ENCODE measurements around the gene PCSK6.

PCSK6 gene

DNA sequence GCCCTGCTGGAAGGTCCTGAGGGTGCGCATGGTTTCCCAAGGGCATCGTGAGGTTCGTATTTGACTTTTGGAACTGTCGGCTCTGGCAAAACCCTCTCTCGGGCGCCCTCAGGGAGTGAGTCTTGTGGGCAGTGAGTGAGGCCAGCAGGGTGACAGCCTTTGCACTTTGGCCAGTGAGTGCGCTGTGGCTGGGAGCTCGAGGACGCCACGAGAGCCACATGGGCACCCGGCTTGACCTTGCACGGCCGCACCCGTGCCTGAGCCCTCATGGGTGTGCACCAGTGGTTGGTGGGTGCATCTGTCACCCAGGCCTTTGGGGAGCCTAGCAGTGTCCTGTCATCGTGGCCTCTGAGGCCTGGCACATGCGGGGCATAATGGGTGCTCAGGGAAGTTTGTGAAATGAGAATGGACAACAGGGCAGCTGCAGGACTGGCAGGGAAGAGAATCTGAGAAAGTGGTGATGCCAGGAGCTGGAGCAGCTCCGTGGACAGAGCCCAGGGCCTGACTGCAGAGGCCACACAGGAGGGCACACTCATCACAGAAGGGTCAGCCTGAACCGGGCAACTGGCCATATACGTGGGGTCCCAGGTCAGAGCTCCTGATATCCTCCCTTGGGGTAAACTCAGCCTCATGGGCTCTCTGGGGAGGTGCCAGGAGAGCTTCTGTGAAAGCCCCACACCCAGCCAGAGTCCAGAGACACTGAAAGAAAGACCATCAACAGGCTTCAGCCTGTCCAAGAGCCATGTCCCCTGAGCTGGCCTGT is 164.1 kb downstream of the PCSK6 start:
- DNase-seq (ENCODE audit: low read depth, low spot score), result no peak

DNA sequence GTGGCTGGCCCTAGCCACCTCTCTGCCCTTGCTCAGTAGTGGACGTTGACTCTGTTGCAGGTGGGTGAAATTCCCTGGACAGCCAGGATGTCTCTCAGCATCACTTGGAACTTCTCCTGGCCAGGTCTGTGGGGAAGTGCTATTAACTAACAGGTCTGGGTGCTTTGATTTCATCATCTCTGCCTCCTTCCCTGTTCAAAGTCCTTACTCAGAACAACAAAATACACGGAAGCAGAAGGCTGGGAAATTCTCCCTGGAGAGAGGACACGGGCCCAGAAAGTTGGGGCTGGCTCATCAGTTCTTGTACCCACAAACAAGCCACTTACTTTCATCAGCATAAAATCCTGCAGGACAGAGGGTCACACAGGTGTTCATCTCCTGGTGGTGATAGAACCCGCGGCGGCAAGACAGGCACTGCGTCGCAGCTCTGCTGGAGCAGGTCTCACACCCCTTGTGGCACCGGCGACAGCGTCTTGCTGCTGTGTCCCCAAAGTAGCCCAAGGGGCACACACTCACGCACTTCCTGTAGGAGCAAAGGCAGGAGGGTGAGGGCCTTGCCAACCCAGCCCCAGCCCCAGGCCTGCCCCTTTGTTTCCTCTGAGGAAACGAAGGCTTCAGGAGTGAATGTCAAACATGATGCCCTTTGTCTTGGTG is 164.9 kb downstream of the PCSK6 start:
- ChIA-PET CTCF (interaction anchor here (1.6 kb wide), 1 partner anchor 317 kb away, joined by 4 read pairs; no protein-coding TSS in a partner anchor), POLR2A (no interaction called here)
- no peak overlapping the region for H3K4me3 ChIP-seq (ENCODE audit: low read depth, low read length)
- no peak for DNase-seq (ENCODE audit: low read depth, low spot score)
- TF ChIP-seq, protein P1, sequence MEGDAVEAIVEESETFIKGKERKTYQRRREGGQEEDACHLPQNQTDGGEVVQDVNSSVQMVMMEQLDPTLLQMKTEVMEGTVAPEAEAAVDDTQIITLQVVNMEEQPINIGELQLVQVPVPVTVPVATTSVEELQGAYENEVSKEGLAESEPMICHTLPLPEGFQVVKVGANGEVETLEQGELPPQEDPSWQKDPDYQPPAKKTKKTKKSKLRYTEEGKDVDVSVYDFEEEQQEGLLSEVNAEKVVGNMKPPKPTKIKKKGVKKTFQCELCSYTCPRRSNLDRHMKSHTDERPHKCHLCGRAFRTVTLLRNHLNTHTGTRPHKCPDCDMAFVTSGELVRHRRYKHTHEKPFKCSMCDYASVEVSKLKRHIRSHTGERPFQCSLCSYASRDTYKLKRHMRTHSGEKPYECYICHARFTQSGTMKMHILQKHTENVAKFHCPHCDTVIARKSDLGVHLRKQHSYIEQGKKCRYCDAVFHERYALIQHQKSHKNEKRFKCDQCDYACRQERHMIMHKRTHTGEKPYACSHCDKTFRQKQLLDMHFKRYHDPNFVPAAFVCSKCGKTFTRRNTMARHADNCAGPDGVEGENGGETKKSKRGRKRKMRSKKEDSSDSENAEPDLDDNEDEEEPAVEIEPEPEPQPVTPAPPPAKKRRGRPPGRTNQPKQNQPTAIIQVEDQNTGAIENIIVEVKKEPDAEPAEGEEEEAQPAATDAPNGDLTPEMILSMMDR (IDR thresholded peaks at IDR 0.05; ENCODE audit: insufficient read depth, low read length, missing control alignments), result no peak

More for the DNA sequence above, 164.1 kb downstream of the PCSK6 start:
- TF ChIP-seq, protein P1 (IDR thresholded peaks at IDR 0.05; ENCODE audit: insufficient read depth, low read length, missing control alignments), result no peak
- ChIA-PET CTCF (interaction anchor here (1.6 kb wide), 1 partner anchor 316 kb away, joined by 4 read pairs; no protein-coding TSS in a partner anchor), POLR2A (no interaction called here)
- H3K4me3 ChIP-seq (ENCODE audit: low read depth, low read length), result no peak overlapping the region

DNA sequence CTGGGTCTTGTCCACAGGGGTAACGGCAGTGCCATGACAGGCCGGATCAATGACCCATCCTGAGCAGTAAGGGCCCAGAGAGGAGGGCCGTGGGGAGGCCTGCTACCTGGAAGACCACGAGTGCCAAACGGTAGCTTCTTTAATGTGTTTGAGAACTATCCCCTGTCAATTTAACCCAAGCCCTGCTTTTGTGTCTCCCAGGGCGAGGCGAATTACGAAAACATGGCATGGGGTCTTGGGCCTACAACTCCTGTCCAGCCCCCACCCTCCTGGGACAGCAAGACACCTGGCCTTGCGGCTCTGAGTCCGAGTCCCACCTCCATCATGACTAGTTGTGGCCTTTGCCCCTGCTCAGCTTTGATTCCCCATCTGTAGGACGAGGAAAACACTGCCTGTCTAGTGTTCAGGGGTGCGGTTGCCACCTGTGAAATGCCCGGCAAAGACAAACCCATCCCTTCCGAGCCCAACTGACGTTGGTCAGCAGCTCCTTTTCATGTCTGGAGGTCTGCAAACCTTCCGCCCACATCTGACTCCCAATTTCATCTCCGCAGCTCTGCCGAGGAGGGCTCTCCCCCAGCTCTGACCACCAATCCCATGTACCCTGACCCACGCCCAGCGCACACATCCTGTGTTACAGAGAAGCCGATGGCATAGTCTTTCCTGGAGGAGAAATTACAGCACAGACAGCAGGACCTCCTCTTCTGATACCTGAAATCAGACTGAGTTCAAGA is 165.5 kb downstream of the PCSK6 start:
- no peak for DNase-seq (ENCODE audit: low read depth, low spot score)
- POLR2A ChIA-PET, result no interaction called here
- TF ChIP-seq, protein P1 (IDR thresholded peaks at IDR 0.05; ENCODE audit: insufficient read depth, low read length, missing control alignments), result no peak
- CTCF ChIA-PET, result no interaction called here
- no peak overlapping the region for H3K4me3 ChIP-seq (ENCODE audit: low read depth, low read length)

DNA sequence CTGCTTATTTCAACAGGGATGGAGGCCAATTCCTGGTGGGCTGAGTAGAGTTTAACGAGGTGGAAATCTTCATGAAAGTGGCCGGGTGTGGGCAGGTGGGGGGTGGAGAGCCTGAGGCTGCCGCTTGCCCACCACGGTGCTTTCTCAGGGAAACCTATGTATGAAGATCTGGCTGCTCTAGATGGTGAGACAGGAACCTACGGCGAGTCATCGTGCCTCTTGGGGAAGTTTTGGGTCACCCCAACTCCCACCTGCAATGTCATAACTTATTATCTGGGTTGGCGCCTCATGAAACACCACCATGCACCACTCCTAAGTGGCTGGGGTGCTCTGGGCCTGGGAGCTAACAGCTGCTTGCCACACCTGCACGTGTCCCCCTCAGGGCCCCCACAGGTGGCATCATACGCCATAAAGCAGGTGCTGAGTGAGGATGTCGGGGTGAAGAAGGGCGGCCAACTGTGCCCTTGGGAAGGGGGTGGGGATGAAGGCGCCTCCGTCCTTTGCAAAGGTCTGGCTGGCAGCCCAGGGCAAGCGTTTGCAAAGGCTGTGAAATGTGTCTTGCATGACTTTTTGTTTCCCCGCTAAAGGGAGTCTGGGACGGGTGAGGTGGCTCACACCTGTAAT is 166.5 kb downstream of the PCSK6 start:
- CTCF ChIA-PET, result no interaction called here
- TF ChIP-seq, protein P1 (IDR thresholded peaks at IDR 0.05; ENCODE audit: insufficient read depth, low read length, missing control alignments), result no peak
- POLR2A ChIA-PET, result no interaction called here
- DNase-seq (ENCODE audit: low read depth, low spot score), result no peak
- no peak overlapping the region for H3K4me3 ChIP-seq (ENCODE audit: low read depth, low read length)

DNA sequence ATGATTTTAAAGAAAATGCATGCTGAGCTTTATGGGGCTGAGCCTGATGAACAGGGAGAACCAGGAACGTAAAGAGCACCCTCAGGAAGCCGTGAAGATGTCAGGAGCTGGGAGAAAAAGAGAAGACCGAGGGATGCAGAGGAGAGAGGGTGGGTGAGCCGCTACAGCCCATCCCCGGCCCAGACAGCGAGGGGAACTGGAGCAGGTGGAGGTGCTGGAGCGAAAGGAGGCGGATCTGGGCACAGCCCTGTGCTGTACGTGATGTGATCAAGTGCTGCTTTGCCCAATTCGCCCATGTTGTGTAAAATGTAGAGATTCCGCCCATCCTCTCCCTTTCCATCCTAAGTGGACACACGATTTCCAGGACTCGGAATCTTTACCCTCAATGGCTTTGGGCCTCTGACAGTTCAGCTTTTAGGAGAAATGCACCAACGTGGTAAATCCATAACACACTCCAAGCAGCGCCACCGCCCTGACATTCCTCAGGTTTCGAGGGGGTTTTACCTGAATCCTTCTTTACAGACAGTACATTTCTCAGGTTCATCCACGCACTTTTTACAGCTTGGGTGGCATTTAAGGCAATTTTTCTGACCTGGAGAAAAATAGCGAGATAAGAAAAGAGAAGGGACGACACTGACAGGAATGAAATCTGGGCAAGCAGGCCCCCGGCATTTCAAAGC is 167.4 kb downstream of the PCSK6 start:
- TF ChIP-seq, protein P1 (IDR thresholded peaks at IDR 0.05; ENCODE audit: insufficient read depth, low read length, missing control alignments), result no peak
- ChIA-PET POLR2A (no interaction called here), CTCF (interaction anchor here (4.5 to 5.9 kb wide), 2 partner anchors 19 to 319 kb away, joined by 18 to 40 read pairs; no protein-coding TSS in a partner anchor)

More for the DNA sequence above, 167.4 kb downstream of the PCSK6 start:
- H3K4me3 ChIP-seq (ENCODE audit: low read depth, low read length), result no peak overlapping the region
- DNase-seq (ENCODE audit: low read depth, low spot score), result no peak

Data from AG04449 (cell line).